GM12878 (cell line): ENCODE data around the gene IGHMBP2. TPM values are rescaled to one million over a fixed set of nuclear protein-coding genes. Genes with fewer than 3 reads are reported as not detected.

Source experiments
- ATAC-seq: fragments of 200-7000 bp; cut with Tn5 transposase; 3 replicates; pipeline ENCODE4 v1.9.1; 2020; ENCODE audit warnings: mild to moderate bottlenecking, moderate library complexity
- BruUV-seq: library from RNA; stranded (reverse); fragments of 400-500 nt; replicated peaks from 2 replicates; lab custom pipeline; 2021; lab: Mats Ljungman, UMichigan
- CTCF ChIA-PET: fragments of 300-600 bp; sonication (Branson Sonifier 250); formaldehyde crosslinking; extraction: SDS; loops from one replicate; lab custom pipeline; 2021; ENCODE audit warnings: inconsistent platforms; lab: Yijun Ruan, JAX
- POLR2A ChIA-PET: fragments of 350-600 bp; formaldehyde crosslinking; extraction: SDS; loops from one replicate; lab custom pipeline; 2021; ENCODE audit warnings: inconsistent platforms; lab: Charles Lee
- RAD21 ChIA-PET: fragments of 300-600 bp; sonication (Branson Sonifier 250); formaldehyde crosslinking; loops from one replicate; lab custom pipeline; 2023; ENCODE audit warnings: antibody characterized with exemption; ENCODE audit not compliant: unreplicated experiment; lab: Charles Lee
- SMC1A ChIA-PET: fragments of 300-600 bp; sonication (Branson Sonifier 250); formaldehyde crosslinking; loops from one replicate; lab custom pipeline; 2023; ENCODE audit not compliant: unreplicated experiment, uncharacterized antibody; lab: Charles Lee
- DNase-seq: peaks from one replicate; pipeline ENCODE4 v3.0.0-alpha.2; 2011; ENCODE audit warnings: low read depth, low spot score
- FAIRE-seq: peaks from 3 replicates; lab custom pipeline; 2011; peaks lifted over from hg19 to GRCh38; lab: Jason Lieb, UNC
- H2AFZ ChIP-seq: 2 replicates; pipeline ENCODE4 v1.6.0; 2011; ENCODE audit warnings: low read depth, low read length, control low read depth; ENCODE audit not compliant: control insufficient read depth
- H3K27ac ChIP-seq: 2 replicates; pipeline ENCODE4 v1.5.1; 2011; ENCODE audit warnings: control low read depth; ENCODE audit not compliant: control insufficient read depth, insufficient read depth
- H3K27me3 ChIP-seq, 2 experiments: replicated peaks in 1 of 2; 2 replicates each; pipeline versions ENCODE4 v1.6.0 to v1.6.1; 2011; ENCODE audit warnings: low read length in 1 of 2; ENCODE audit not compliant: control insufficient read depth in 2 of 2, insufficient read depth in 2 of 2
- H3K36me3 ChIP-seq, 2 experiments: 2 replicates each; pipeline ENCODE4 v1.5.1; 2011; ENCODE audit warnings: low read length in 1 of 2; ENCODE audit not compliant: control insufficient read depth in 2 of 2, insufficient read depth in 2 of 2
- H3K4me1 ChIP-seq: 2 replicates; pipeline ENCODE4 v1.6.1; 2011; ENCODE audit warnings: mild to moderate bottlenecking, low read length, moderate library complexity, mixed read lengths; ENCODE audit not compliant: control insufficient read depth, insufficient read depth
- H3K4me2 ChIP-seq: 2 replicates; pipeline ENCODE4 v1.6.0; 2011; ENCODE audit warnings: control low read depth; ENCODE audit not compliant: control insufficient read depth, insufficient read depth
- H3K4me3 ChIP-seq: fragments of 200-600 bp; sonication (generic); 2 replicates; pipeline ENCODE4 v1.5.1; 2016
- H3K79me2 ChIP-seq: 2 replicates; pipeline ENCODE4 v1.6.0; 2011; ENCODE audit warnings: low read length; ENCODE audit not compliant: control insufficient read depth, insufficient read depth
- H3K9ac ChIP-seq: 2 replicates; pipeline ENCODE4 v1.8.0; 2011; ENCODE audit warnings: low read length, control low read depth, mixed read lengths; ENCODE audit not compliant: control insufficient read depth, insufficient read depth
- H3K9me3 ChIP-seq: replicated peaks from 3 replicates; pipeline ENCODE4 v1.5.1; 2011; ENCODE audit warnings: mild to moderate bottlenecking, low read length; ENCODE audit not compliant: control insufficient read depth, insufficient read depth
- H4K20me1 ChIP-seq: 2 replicates; pipeline ENCODE4 v1.6.0; 2011; ENCODE audit not compliant: control insufficient read depth, insufficient read depth
- BCLAF1 ChIP-seq: fragments of 450-650 bp; IDR thresholded peaks from 2 replicates; pipeline ENCODE4 v1.6.1; 2017; ENCODE audit warnings: antibody characterized with exemption, mild to moderate bottlenecking, moderate library complexity
- CBX3 ChIP-seq: fragments of 200-600 bp; sonication (generic); IDR thresholded peaks from 2 replicates; pipeline ENCODE4 v1.6.1; 2016; ENCODE audit warnings: low read depth, borderline replicate concordance
- CREB1 ChIP-seq: IDR thresholded peaks from 2 replicates; pipeline ENCODE4 v1.6.1; 2012; ENCODE audit warnings: low read depth, mild to moderate bottlenecking, inconsistent platforms
- ELK1 ChIP-seq: IDR thresholded peaks from 2 replicates; pipeline ENCODE4 v1.6.1; 2012; ENCODE audit warnings: low read depth, low read length, improper control_type of control experiment
- HDGF ChIP-seq: fragments of 450-650 bp; IDR thresholded peaks from 2 replicates; pipeline ENCODE4 v1.6.1; 2016; ENCODE audit warnings: antibody characterized with exemption
- IKZF2 ChIP-seq, 2 experiments: fragments of 450-650 bp; IDR thresholded peaks; 2 replicates each; pipeline ENCODE4 v1.6.1; 2017; ENCODE audit warnings: mild to moderate bottlenecking in 2 of 2, moderate library complexity in 2 of 2
- JUND ChIP-seq: IDR thresholded peaks from 2 replicates; pipeline ENCODE4 v1.6.1; 2012; ENCODE audit warnings: low read depth, mild to moderate bottlenecking, low read length, improper control_type of control experiment, moderate library complexity
- MYB ChIP-seq: fragments of 150-350 bp; IDR thresholded peaks from 2 replicates; pipeline ENCODE4 v1.6.1; 2014; ENCODE audit warnings: mild to moderate bottlenecking, low read depth, low read length, borderline replicate concordance
- MYC ChIP-seq: IDR thresholded peaks from 2 replicates; pipeline ENCODE4 v1.6.1; 2011; ENCODE audit warnings: mild to moderate bottlenecking, low read length, moderate library complexity, inconsistent platforms; ENCODE audit not compliant: insufficient read depth, insufficient replicate concordance, insufficient read length, severe bottlenecking
- PML ChIP-seq: IDR thresholded peaks from 2 replicates; pipeline ENCODE4 v1.6.1; 2012; ENCODE audit warnings: low read length, inconsistent platforms
- SMAD1 ChIP-seq: fragments of 450-650 bp; IDR thresholded peaks from 2 replicates; pipeline ENCODE4 v1.6.1; 2018; ENCODE audit warnings: mild to moderate bottlenecking, low read depth; ENCODE audit not compliant: partially characterized antibody
- SMC3 ChIP-seq: IDR thresholded peaks from 2 replicates; pipeline ENCODE4 v1.6.1; 2011; ENCODE audit warnings: low read length, improper control_type of control experiment, borderline replicate concordance
- SPI1 ChIP-seq: IDR thresholded peaks from 2 replicates; pipeline ENCODE4 v1.6.1; 2011; ENCODE audit warnings: low read depth, mild to moderate bottlenecking, low read length, moderate library complexity, borderline replicate concordance; ENCODE audit not compliant: insufficient read depth
- TARDBP ChIP-seq: IDR thresholded peaks from 2 replicates; pipeline ENCODE4 v1.6.1; 2016; ENCODE audit warnings: borderline replicate concordance
- ZBTB33 ChIP-seq: fragments of 450-650 bp; IDR thresholded peaks from 2 replicates; pipeline ENCODE4 v1.6.1; 2017; ENCODE audit warnings: mild to moderate bottlenecking
- WGBS: methylation state at CpG from one replicate; pipeline ENCODE4 v1.1.6; 2016; ENCODE audit warnings: low lambda C conversion rate; ENCODE audit not compliant: insufficient replicate concordance, insufficient coverage; ENCODE audit errors: missing lambda C conversion rate; 5-methylcytosine and 5-hydroxymethylcytosine counted together
- in situ Hi-C: fragments of 300-500 bp; cut with MboI; formaldehyde crosslinking; loops from 9 replicates; pipeline ENCODE4 v1.14.3; 2018; ENCODE audit warnings: mixed read lengths
- intact Hi-C: fragments of 100-400 bp; cut with micrococcal nuclease; formaldehyde crosslinking; loops from one replicate; pipeline ENCODE4 v1.14.2; 2022; ENCODE audit not compliant: unreplicated experiment
- polyA plus RNA-seq, 11 experiments: library from polyadenylated mRNA; depleted of rRNA in 4 of 11; unstranded in 6 of 11; stranded (reverse) in 5 of 11; fragments of >200 nt; fragmentation: Nextera tagmentation in 4 of 11; fragmentation: Illumina TruSeq in 1 of 11; extraction: Ambion mirVana in 4 of 11; extraction: Trizol in 1 of 11; gene quantifications; 1 replicate in 1 of 11; 2 replicates in 10 of 11; pipeline versions ENCODE4 v1.2.1 to v1.2.3, GENCODE V29; 2011 to 2016; ENCODE audit warnings: inconsistent platforms in 2 of 11, missing spikeins in 2 of 11, low read depth in 1 of 11
- total RNA-seq, 4 experiments: library from RNA; depleted of rRNA in 3 of 4; stranded (reverse); fragments of >200 nt in 3 of 4; fragmentation: Illumina TruSeq in 1 of 4; extraction: Trizol in 1 of 4; gene quantifications; 2 replicates each; pipeline versions ENCODE4 v1.2.1 to v1.2.3, GENCODE V29; 2013 to 2021

Gene IGHMBP2
- total and polyA plus RNA-seq, 10 of the 15 experiments (the other 5 are each of a cell fraction or from before 2014, with no cell fraction given), result 1.4 to 20.1 (median 11.2) TPM

- TF ChIP-seq SMAD1 (no peak), ELK1 (no peak), CBX3 (no peak), MYB (no peak), PML (no peak), CREB1 (no peak), JUND (no peak), TARDBP (no peak), IKZF2 (IDR thresholded peaks at IDR 0.05) (no peak), HDGF (no peak)
Measured at GRCh38 chr11:68931911-68932310, 28.2 kb downstream of the IGHMBP2 start (continued).

- no peaks in the 10 kb centered on the region for H3K79me2 ChIP-seq
- no peak overlapping the region for H3K4me3 ChIP-seq
- H3K4me2 ChIP-seq, result no peak overlapping the region
- in situ Hi-C loops (no loop called here), intact Hi-C loops (no loop called here)
- SMC1A ChIA-PET, result no interaction called here
- BruUV-seq, result no TSS peak
- H3K27me3 ChIP-seq, result no peaks in the 10 kb centered on the region
- no peak for FAIRE-seq
- H2AFZ ChIP-seq, result no peak overlapping the region
- peaks cover 8 to 33% of the 10 kb centered on the region in 2 experiments; a peak in 3 of 4 replicates for H3K36me3 ChIP-seq
- H4K20me1 ChIP-seq, result no peaks in the 10 kb centered on the region
- H3K9me3 ChIP-seq, result no peaks in the 10 kb centered on the region
- RAD21 ChIA-PET, result no interaction called here
- whole genome bisulfite sequencing, result over 99% methylated on average over 7 of the region's 7 CpGs
- no peak for DNase-seq
- H3K4me1 ChIP-seq, result peaks cover 5% of the 10 kb centered on the region
- H3K9ac ChIP-seq, result no peak overlapping the region
- no peak for ATAC-seq
- CTCF ChIA-PET, result no interaction called here
- no peak overlapping the region for H3K27ac ChIP-seq
- POLR2A ChIA-PET, result no interaction called here
- TF ChIP-seq SPI1, result no peak
- no peak for TF ChIP-seq SMC3
- no peak for TF ChIP-seq ZBTB33
- TF ChIP-seq BCLAF1, result no peak
- no peak for TF ChIP-seq MYC
Measured at GRCh38 chr11:68932358-68932757, 28.7 kb downstream of the IGHMBP2 start.
